SK-N-MC (cell line): Measurements from ENCODE around the gene GRIP2.

Experiments used
- DNase-seq: peaks from one replicate; pipeline ENCODE4 v3.0.0-alpha.2; 2011; ENCODE audit warnings: low read depth, low spot score
- H3K27ac ChIP-seq: fragments of 200-600 bp; sonication (generic); 2 replicates; pipeline ENCODE4 v1.5.1; 2016; ENCODE audit warnings: mixed run types
- H3K36me3 ChIP-seq: fragments of 200-600 bp; sonication (generic); 2 replicates; pipeline ENCODE4 v1.6.1; 2017; ENCODE audit warnings: antibody characterized with exemption, low read length, mixed read lengths; ENCODE audit not compliant: insufficient read depth
- H3K4me3 ChIP-seq: fragments of 200-600 bp; sonication (generic); 2 replicates; pipeline ENCODE4 v1.5.1; 2016
- H3K9ac ChIP-seq: fragments of 200-600 bp; sonication (generic); 2 replicates; pipeline ENCODE4 v1.8.0; 2017; ENCODE audit warnings: mixed run types, mixed read lengths; ENCODE audit not compliant: insufficient read length
- H3K9me3 ChIP-seq: fragments of 200-600 bp; sonication (generic); 2 replicates; pipeline ENCODE4 v1.6.1; 2017; ENCODE audit warnings: low read depth, mild to moderate bottlenecking, antibody characterized with exemption, low read length, moderate library complexity, mixed read lengths
- EZH2 ChIP-seq: fragments of 200-600 bp; sonication (generic); IDR thresholded peaks from one replicate; pipeline ENCODE4 v1.6.1; 2017; ENCODE audit warnings: antibody characterized with exemption
- FOXP2 ChIP-seq: optimal IDR thresholded peaks from 2 replicates; pipeline ENCODE3; 2011; ENCODE audit warnings: mild to moderate bottlenecking, moderate library complexity; ENCODE audit not compliant: insufficient read depth; ENCODE audit errors: extremely low read length, control extremely low read depth
- POLR2AphosphoS5 ChIP-seq: IDR thresholded peaks from 2 replicates; pipeline ENCODE4 v1.6.1; 2012; ENCODE audit warnings: mild to moderate bottlenecking, low read depth, low read length, borderline replicate concordance

GRIP2 gene

GRCh38 chr3:14503033-14503705 lies 37.0 kb downstream of the GRIP2 start:
- Histone ChIP-seq H3K27ac (no peak overlapping the region), H3K4me3 (no peak overlapping the region), H3K9ac (no peak overlapping the region), H3K36me3 (no peaks in the 10 kb centered on the region), H3K9me3 (no peaks in the 10 kb centered on the region)
- TF ChIP-seq FOXP2 (no peak), EZH2 (no peak), POLR2AphosphoS5 (no peak)
- DNase-seq, result no peak

- TF ChIP-seq FOXP2, result no peak
- TF ChIP-seq EZH2, result no peak
- TF ChIP-seq POLR2AphosphoS5, result no peak
- H3K4me3 ChIP-seq, result no peak overlapping the region
- H3K9ac ChIP-seq, result no peak overlapping the region
- no peaks in the 10 kb centered on the region for H3K9me3 ChIP-seq
- H3K36me3 ChIP-seq, result no peaks in the 10 kb centered on the region
- no peak overlapping the region for H3K27ac ChIP-seq
- DNase-seq, result no peak
Measured at GRCh38 chr3:14502472-14502871, 37.7 kb downstream of the GRIP2 start.

DNA sequence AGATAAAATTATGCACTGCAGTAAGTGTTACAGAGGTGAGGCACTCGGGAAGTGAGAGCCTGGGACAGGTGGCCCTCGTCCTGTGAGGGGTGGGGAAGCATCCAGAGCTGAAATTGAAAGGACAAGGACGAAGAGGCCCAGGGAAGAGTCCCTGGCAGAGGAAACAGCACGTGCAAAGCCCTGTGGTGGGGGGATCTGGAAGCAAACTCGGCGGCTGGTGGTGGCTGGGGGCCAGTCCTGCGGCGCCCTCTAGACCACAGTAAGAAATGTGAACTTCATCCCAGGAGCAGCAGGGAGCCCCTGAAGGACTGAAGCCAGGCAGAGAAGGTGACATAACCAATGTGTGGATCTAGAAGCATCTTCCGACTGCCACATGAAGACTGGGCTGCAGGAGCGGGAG lies 42.8 kb downstream of the GRIP2 start:
- Histone ChIP-seq H3K9ac (no peak overlapping the region), H3K36me3 (no peaks in the 10 kb centered on the region), H3K4me3 (no peak overlapping the region), H3K27ac (no peak overlapping the region), H3K9me3 (no peaks in the 10 kb centered on the region)
- DNase-seq, result no peak
- no peak for TF ChIP-seq POLR2AphosphoS5
- TF ChIP-seq FOXP2, result no peak
- TF ChIP-seq EZH2, result no peak

DNA sequence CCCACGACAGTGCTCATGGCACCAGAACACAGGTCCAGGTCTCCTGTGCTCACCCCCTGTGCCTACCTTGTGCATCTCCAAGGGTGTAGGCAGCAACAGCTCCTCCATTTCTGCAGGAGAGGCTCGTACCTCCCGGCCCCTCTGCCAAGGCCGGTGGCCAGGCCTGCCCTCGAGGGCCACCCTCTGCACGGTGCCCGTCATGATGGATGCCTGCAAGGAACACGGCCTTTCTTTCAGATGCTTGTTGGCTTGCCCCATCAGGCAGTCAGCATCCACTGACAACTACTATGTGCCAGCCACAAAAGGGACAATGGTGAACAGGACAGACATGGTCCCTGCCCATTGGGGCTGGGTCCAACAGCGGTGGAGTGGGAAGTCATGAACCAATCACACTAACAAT lies 43.8 kb downstream of the GRIP2 start:
- Histone ChIP-seq H3K4me3 (no peak overlapping the region), H3K9ac (no peak overlapping the region), H3K36me3 (no peaks in the 10 kb centered on the region), H3K9me3 (no peaks in the 10 kb centered on the region), H3K27ac (no peak overlapping the region)
- TF ChIP-seq EZH2 (no peak), POLR2AphosphoS5 (no peak), FOXP2 (no peak)
- no peak for DNase-seq

DNA sequence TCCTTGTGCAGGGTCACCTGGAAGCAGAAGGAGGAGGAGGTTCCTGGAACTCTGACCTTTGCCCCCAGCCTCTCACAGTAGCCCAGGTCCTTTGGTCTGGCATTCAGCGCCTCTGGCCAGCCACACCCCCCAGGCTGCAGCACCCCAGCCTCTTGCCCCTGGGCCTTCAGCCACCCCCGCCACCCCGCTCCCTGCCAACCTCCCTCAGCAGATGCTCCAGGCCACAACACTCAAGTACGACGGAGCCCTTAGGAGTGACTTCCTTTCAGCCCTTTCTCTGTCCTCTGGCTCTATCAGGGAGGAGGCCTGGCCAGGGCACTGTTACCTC lies 45.2 kb downstream of the GRIP2 start:
- TF ChIP-seq EZH2 (no peak), FOXP2 (no peak), POLR2AphosphoS5 (no peak)
- no peak overlapping the region for H3K9ac ChIP-seq
- H3K27ac ChIP-seq, result no peak overlapping the region
- H3K4me3 ChIP-seq, result no peak overlapping the region
- no peaks in the 10 kb centered on the region for H3K9me3 ChIP-seq
- DNase-seq, result no peak
- H3K36me3 ChIP-seq, result no peaks in the 10 kb centered on the region

- no peak overlapping the region for H3K9ac ChIP-seq
Measured at GRCh38 chr3:14494279-14494972, 45.7 kb downstream of the GRIP2 start.

GRCh38 chr3:14492948-14493881 lies 46.9 kb downstream of the GRIP2 start:
- no peak overlapping the region for H3K27ac ChIP-seq
- H3K9ac ChIP-seq, result no peak overlapping the region
- H3K36me3 ChIP-seq, result no peaks in the 10 kb centered on the region
- no peak overlapping the region for H3K4me3 ChIP-seq
- TF ChIP-seq FOXP2, result no peak
- TF ChIP-seq EZH2, result no peak
- no peak for TF ChIP-seq POLR2AphosphoS5
- no peaks in the 10 kb centered on the region for H3K9me3 ChIP-seq
- DNase-seq, result no peak

More at GRCh38 chr3:14494279-14494972, 45.7 kb downstream of the GRIP2 start:
- Histone ChIP-seq H3K9me3 (no peaks in the 10 kb centered on the region), H3K27ac (no peak overlapping the region), H3K36me3 (no peaks in the 10 kb centered on the region), H3K4me3 (no peak overlapping the region)
- TF ChIP-seq POLR2AphosphoS5 (no peak), EZH2 (no peak), FOXP2 (no peak)
- no peak for DNase-seq

DNA sequence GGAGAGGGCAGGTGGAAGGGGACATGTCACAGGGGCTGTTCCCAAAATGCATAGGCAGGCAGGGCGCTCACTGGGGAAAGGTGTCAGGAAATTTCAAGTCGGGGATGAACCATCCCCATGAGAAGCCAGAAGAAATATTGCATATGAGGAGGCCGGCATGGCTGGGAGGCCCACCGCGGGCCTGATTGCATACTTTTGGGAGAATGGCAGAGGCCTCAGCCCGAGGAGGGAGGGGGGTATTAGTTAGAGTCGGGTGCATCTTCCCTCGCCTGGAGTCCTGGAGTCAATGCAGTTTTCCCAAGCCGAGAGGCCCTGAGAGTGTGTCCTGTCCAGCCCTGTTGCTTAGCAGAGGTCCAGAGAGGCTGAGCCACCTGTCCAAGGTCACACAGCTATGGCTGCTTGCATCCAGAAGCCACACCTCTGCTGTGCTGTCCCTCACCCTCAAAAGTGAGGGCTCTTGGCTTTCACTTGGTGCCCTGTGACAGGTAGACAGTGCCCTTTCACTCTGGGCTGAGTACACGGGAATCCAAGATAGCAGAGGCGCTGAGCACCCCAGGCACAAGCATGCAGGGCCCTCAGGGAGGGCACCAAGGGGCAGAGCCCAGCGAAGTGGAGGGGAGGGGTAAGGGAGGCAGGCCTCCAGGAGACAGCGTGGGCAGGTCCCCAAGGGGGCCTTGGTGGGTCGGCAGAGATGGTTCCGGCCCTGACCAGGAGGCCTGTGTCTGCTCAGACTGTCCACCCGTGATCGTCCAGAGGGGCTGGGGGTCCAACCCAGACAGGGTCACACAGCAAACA lies 48.5 kb downstream of the GRIP2 start:
- TF ChIP-seq EZH2 (no peak), POLR2AphosphoS5 (no peak), FOXP2 (no peak)
- no peak overlapping the region for H3K9ac ChIP-seq
- no peak overlapping the region for H3K4me3 ChIP-seq
- no peak for DNase-seq
- no peaks in the 10 kb centered on the region for H3K9me3 ChIP-seq
- H3K27ac ChIP-seq, result no peak overlapping the region
- H3K36me3 ChIP-seq, result no peaks in the 10 kb centered on the region

DNA sequence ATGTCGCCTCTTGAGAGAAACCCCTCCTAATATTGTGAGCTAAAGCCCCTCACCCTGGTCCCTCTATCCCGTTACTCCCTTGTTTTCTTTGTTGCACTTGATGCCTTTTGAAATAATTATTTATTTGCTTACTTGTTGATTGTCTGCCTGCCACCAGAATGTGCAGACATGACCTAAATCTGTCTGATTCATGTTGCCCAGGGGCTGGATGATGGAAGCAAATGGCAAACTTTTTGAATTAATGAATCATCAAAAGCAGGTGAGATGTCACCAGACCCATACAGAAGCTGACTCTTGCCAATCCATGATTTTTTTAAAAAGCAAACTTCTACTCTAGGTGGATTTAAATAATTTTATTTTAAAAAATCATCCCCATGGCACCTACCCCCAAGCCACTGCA lies 49.3 kb downstream of the GRIP2 start:
- Histone ChIP-seq H3K27ac (no peak overlapping the region), H3K36me3 (no peaks in the 10 kb centered on the region), H3K9ac (no peak overlapping the region), H3K4me3 (no peak overlapping the region), H3K9me3 (no peaks in the 10 kb centered on the region)
- no peak for TF ChIP-seq EZH2
- no peak for TF ChIP-seq POLR2AphosphoS5
- no peak for TF ChIP-seq FOXP2
- no peak for DNase-seq
